ENCODE data around the gene ALDH5A1. TPM values are rescaled to one million over a fixed set of nuclear protein-coding genes. Genes with fewer than 3 reads are reported as not detected.

ALDH5A1 gene
- polyA plus RNA-seq, 1 experiment = 0.35 TPM

DNA sequence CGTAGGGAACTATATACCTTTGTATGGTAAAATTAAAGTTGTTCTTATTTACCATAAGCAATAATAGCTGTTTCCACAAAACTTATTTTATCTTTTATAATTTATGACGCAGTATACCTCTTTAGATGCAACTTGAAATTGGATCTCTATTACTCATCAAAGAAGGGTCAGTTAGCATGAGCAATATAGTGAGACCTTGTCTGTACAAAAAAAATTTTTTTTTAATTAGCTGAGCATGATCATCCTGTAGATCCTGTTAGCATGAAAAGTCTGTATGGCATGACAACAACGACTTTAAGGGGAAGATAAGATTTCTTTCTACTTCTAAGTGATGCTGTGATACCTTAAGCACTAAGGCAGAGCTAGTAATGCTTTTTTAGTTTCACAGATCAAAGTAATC is 5.9 kb downstream of the ALDH5A1 start:
- peaks cover 3% of the 10 kb centered on the region for H3K27me3 ChIP-seq (ENCODE audit: control insufficient read depth, insufficient read depth, low read length)
- TF ChIP-seq CTCF (IDR thresholded peaks at IDR 0.05; ENCODE audit: low read depth, low read length) = no peak
- CTCF ChIA-PET = interaction anchor here (0.6 kb wide), 1 partner anchor 70 kb away, joined by 3 read pairs; no protein-coding TSS in a partner anchor
- H3K27ac ChIP-seq (ENCODE audit: low read depth, low read length) = no peak overlapping the region
- POLR2A ChIA-PET = no interaction called here
- no peak for DNase-seq (ENCODE audit: low read depth, low spot score)
- no peak overlapping the region for H3K4me3 ChIP-seq (ENCODE audit: low read depth, low read length)
- H3K9me3 ChIP-seq (ENCODE audit: control insufficient read depth, insufficient read depth, low read length) = no peaks in the 10 kb centered on the region; the same call in 1 of the 2 replicates

DNA sequence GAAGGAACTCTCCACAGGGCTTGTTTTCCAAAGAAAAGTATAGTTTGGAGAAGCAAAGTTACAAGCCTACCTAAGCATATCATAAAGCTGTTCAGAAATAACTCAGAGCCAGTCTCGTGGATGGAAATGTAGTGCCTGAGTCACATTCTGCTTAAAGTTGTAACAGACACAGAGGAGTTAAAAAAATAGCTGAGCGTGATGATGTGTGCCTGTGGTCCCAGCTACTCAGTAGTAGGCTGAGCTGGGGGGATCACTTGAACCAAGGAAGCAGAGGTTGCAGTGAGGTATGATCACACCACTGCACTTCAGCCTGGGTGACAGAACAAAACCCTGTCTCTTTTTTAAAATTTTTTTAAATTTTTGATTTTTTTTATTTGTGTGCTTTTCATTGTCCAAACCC is 6.6 kb downstream of the ALDH5A1 start:
- Histone ChIP-seq H3K9me3 (ENCODE audit: control insufficient read depth, insufficient read depth, low read length) (no peaks in the 10 kb centered on the region; the same call in 1 of the 2 replicates), H3K4me3 (ENCODE audit: low read depth, low read length) (no peak overlapping the region), H3K27me3 (ENCODE audit: control insufficient read depth, insufficient read depth, low read length) (no peaks in the 10 kb centered on the region), H3K27ac (ENCODE audit: low read depth, low read length) (no peak overlapping the region)
- ChIA-PET CTCF (no interaction called here), POLR2A (no interaction called here)
- TF ChIP-seq CTCF (IDR thresholded peaks at IDR 0.05; ENCODE audit: low read depth, low read length) = no peak
- no peak for DNase-seq (ENCODE audit: low read depth, low spot score)

GRCh38 chr6:24501914-24502313 is 7.1 kb downstream of the ALDH5A1 start:
- Histone ChIP-seq H3K4me3 (ENCODE audit: low read depth, low read length) (no peak overlapping the region), H3K27me3 (ENCODE audit: control insufficient read depth, insufficient read depth, low read length) (no peaks in the 10 kb centered on the region), H3K27ac (ENCODE audit: low read depth, low read length) (no peak overlapping the region), H3K9me3 (ENCODE audit: control insufficient read depth, insufficient read depth, low read length) (no peaks in the 10 kb centered on the region; the same call in 1 of the 2 replicates)
- no peak for TF ChIP-seq CTCF (IDR thresholded peaks at IDR 0.05; ENCODE audit: low read depth, low read length)
- ChIA-PET CTCF (no interaction called here), POLR2A (no interaction called here)
- DNase-seq (ENCODE audit: low read depth, low spot score) = no peak

GRCh38 chr6:24504287-24504648 is 9.5 kb downstream of the ALDH5A1 start:
- ChIA-PET CTCF (no interaction called here), POLR2A (no interaction called here)
- no peaks in the 10 kb centered on the region for H3K27me3 ChIP-seq (ENCODE audit: control insufficient read depth, insufficient read depth, low read length)
- H3K4me3 ChIP-seq (ENCODE audit: low read depth, low read length) = no peak overlapping the region
- H3K27ac ChIP-seq (ENCODE audit: low read depth, low read length) = no peak overlapping the region
- H3K9me3 ChIP-seq (ENCODE audit: control insufficient read depth, insufficient read depth, low read length) = no peaks in the 10 kb centered on the region
- no peak for TF ChIP-seq CTCF (IDR thresholded peaks at IDR 0.05; ENCODE audit: low read depth, low read length)
- no peak for DNase-seq (ENCODE audit: low read depth, low spot score)

GRCh38 chr6:24504649-24505586 is 10.1 kb downstream of the ALDH5A1 start:
- CTCF ChIA-PET = interaction anchor here (0.6 kb wide), 1 partner anchor 13 kb away, joined by 12 read pairs; no protein-coding TSS in a partner anchor
- POLR2A ChIA-PET = no interaction called here
- Histone ChIP-seq H3K4me3 (ENCODE audit: low read depth, low read length) (no peak overlapping the region), H3K27me3 (ENCODE audit: control insufficient read depth, insufficient read depth, low read length) (no peaks in the 10 kb centered on the region), H3K9me3 (ENCODE audit: control insufficient read depth, insufficient read depth, low read length) (no peaks in the 10 kb centered on the region), H3K27ac (ENCODE audit: low read depth, low read length) (no peak overlapping the region)
- TF ChIP-seq CTCF (IDR thresholded peaks at IDR 0.05; ENCODE audit: low read depth, low read length) = no peak
- DNase-seq (ENCODE audit: low read depth, low spot score) = no peak

Data from AG04450 (cell line).